Measurements from ENCODE around the gene KIAA0408. TPM values are rescaled to one million over a fixed set of nuclear protein-coding genes. Genes with fewer than 3 reads are reported as not detected.

The KIAA0408 gene
- 1 to 10 TPM; 6.0 to 6.5 TPM for total RNA-seq

DNA sequence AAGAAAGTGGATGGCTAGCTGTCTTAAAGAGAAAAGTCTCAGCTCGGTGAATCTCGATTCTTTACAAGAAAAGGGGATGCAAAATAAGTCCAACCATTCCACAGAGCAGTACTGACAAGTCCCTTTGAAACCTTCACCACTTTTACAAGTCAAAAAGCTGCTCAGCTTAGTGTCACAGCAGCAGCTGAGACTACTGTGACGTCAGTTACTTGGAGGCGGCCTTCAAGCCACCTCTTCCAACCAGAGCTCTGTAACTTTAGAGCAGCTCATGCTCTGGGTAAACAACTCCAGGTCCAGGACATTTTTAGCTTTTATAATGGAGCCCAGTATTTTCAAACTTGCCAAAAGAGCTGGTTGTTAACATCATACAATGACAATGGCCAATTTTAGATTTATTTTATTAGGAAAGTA, at the start of gene KIAA0408:
Gene KIAA0408, minus strand, starts transcription at position 159 of the 411 bp plus-strand sequence. CDS start 5,408 bp downstream, outside the sequence.
- H3K27me3 Mint-ChIP-seq, result no peaks in the 10 kb centered on the region
- DNase-seq, result no peak
- no peak within 1 kb of the TSS for H3K4me3 Mint-ChIP-seq
- no peak within 1 kb of the TSS for H3K27ac Mint-ChIP-seq
- no peaks in the 10 kb centered on the region for H3K36me3 Mint-ChIP-seq
- CTCF ChIA-PET, result interaction anchor here (0.8 to 1.3 kb wide), 4 partner anchors 15 to 79 kb away, joined by 3 to 9 read pairs (median 3); no protein-coding TSS in a partner anchor
- no peaks in the 10 kb centered on the region for H3K9me3 Mint-ChIP-seq
- POLR2A ChIA-PET, result no interaction called here
- H3K4me1 Mint-ChIP-seq (ENCODE audit: low read depth), result peaks cover 2% of the 10 kb centered on the region
- intact Hi-C loops (cut with micrococcal nuclease), result no loop called here

- CTCF ChIA-PET, result interaction anchor here (0.7 to 3.1 kb wide), 2 partner anchors 9 to 471 kb away, joined by 3 to 18 read pairs; no protein-coding TSS in a partner anchor
- no peaks in the 10 kb centered on the region for H3K4me1 Mint-ChIP-seq (ENCODE audit: low read depth)
- H3K4me3 Mint-ChIP-seq, result no peak overlapping the region
- intact Hi-C loops (cut with micrococcal nuclease), result no loop called here
- no peak overlapping the region for H3K27ac Mint-ChIP-seq
- DNase-seq, result no peak
- POLR2A ChIA-PET, result interaction anchor here (1.9 kb wide), 1 partner anchor 12 kb away, joined by 4 read pairs; the partner anchor contains the start of gene MTCL3
- H3K27me3 Mint-ChIP-seq, result no peaks in the 10 kb centered on the region
- peaks cover 15% of the 10 kb centered on the region for H3K36me3 Mint-ChIP-seq
- no peaks in the 10 kb centered on the region for H3K9me3 Mint-ChIP-seq
Observed at GRCh38 chr6:127506894-127507293, 47.7 kb upstream of the KIAA0408 start.

DNA sequence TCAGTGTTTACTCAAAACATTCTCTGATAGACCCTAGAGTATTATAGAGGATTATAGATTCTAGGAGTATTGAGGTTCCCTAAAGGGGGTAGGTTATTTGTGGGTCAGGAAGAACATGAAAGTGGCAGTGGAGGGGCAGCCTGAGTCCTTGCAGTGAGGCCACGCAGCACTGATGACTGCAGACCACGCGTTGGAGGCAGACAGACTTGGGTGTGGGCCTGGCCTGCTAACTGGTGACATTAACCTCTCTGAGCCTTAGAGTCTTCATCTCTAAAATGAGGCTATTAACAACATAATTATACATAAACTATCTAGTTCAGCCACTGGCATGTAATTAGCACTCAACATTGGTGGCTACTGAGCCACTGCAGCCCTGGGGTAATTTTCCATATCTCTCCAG, 43.8 kb upstream of the KIAA0408 start:
- Mint-ChIP-seq H3K27ac (no peak overlapping the region), H3K4me1 (ENCODE audit: low read depth) (no peaks in the 10 kb centered on the region), H3K27me3 (no peaks in the 10 kb centered on the region), H3K36me3 (no peaks in the 10 kb centered on the region), H3K9me3 (no peaks in the 10 kb centered on the region), H3K4me3 (no peak overlapping the region)
- no peak for DNase-seq
- POLR2A ChIA-PET, result interaction anchor here (1.2 kb wide), 1 partner anchor 12 kb away, joined by 4 read pairs; no protein-coding TSS in a partner anchor
- intact Hi-C loops (cut with micrococcal nuclease), result no loop called here
- CTCF ChIA-PET, result interaction anchor here (0.6 to 2.2 kb wide), 2 partner anchors 14 to 206 kb away, joined by 3 to 9 read pairs; no protein-coding TSS in a partner anchor

GRCh38 chr6:127497410-127497809, 38.2 kb upstream of the KIAA0408 start:
- Mint-ChIP-seq H3K27me3 (no peaks in the 10 kb centered on the region), H3K27ac (no peak overlapping the region), H3K9me3 (no peaks in the 10 kb centered on the region), H3K4me1 (ENCODE audit: low read depth) (no peaks in the 10 kb centered on the region), H3K36me3 (no peaks in the 10 kb centered on the region), H3K4me3 (no peak overlapping the region)
- intact Hi-C loops (cut with micrococcal nuclease), result no loop called here
- CTCF ChIA-PET, result interaction anchor here (0.8 to 1.0 kb wide), 2 partner anchors 19 to 42 kb away, joined by 3 to 4 read pairs; no protein-coding TSS in a partner anchor
- POLR2A ChIA-PET, result no interaction called here
- DNase-seq, result no peak

GRCh38 chr6:127496471-127496870, 37.3 kb upstream of the KIAA0408 start:
- CTCF ChIA-PET, result interaction anchor here (0.8 to 14.1 kb wide), 3 partner anchors 20 to 43 kb away, joined by 3 to 163 read pairs (median 4); partner anchors contain the start of gene MTCL3

DNA sequence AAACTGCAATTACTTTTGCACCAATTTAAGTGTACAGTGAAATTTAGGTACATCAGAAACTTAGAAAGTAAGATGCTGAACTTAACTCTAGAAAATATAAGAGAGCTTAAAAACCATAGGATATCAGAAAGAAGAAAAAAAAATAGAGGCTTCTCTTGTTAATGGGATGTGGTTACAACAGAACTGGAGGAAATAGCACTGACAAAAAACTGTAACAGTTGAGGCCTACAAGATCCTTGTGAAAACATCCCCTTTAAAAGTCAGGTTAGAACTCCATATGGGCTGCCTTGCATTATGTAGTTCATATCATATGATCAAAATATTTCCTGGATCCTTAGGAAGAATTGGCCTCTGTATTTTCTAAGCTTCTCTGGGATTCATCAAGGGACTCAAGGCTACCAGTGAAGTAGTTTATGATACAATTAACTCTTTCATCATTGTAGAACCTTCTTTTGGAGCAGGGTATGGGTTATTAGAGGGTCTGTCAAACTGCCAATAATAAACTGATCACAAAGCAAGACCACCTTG, 35.1 kb upstream of the KIAA0408 start:
- Mint-ChIP-seq H3K9me3 (no peaks in the 10 kb centered on the region), H3K4me3 (no peak overlapping the region), H3K27me3 (no peaks in the 10 kb centered on the region), H3K36me3 (peaks cover 6% of the 10 kb centered on the region), H3K4me1 (ENCODE audit: low read depth) (peaks cover 4% of the 10 kb centered on the region), H3K27ac (no peak overlapping the region)
- ChIA-PET POLR2A (no interaction called here), CTCF (interaction anchor here (0.6 to 14.1 kb wide), 2 partner anchors 23 to 46 kb away, joined by 3 to 163 read pairs; partner anchors contain the start of gene MTCL3)
- no peak for DNase-seq
- intact Hi-C loops (cut with micrococcal nuclease), result no loop called here

More at GRCh38 chr6:127496471-127496870, 37.3 kb upstream of the KIAA0408 start:
- H3K4me3 Mint-ChIP-seq, result no peak overlapping the region
- no peaks in the 10 kb centered on the region for H3K4me1 Mint-ChIP-seq (ENCODE audit: low read depth)
- POLR2A ChIA-PET, result no interaction called here
- H3K27me3 Mint-ChIP-seq, result no peaks in the 10 kb centered on the region
- intact Hi-C loops (cut with micrococcal nuclease), result no loop called here
- no peak for DNase-seq
- H3K9me3 Mint-ChIP-seq, result no peaks in the 10 kb centered on the region
- H3K36me3 Mint-ChIP-seq, result no peaks in the 10 kb centered on the region
- H3K27ac Mint-ChIP-seq, result no peak overlapping the region

- no peak for DNase-seq
- ChIA-PET POLR2A (no interaction called here), CTCF (interaction anchor here (14.1 kb wide), 1 partner anchor 28 kb away, joined by 163 read pairs; the partner anchor contains the start of gene MTCL3)
- intact Hi-C loops (cut with micrococcal nuclease), result loop anchor here (10.0 kb wide), 1 partner anchor 246 kb away; no protein-coding TSS in a partner anchor
- Mint-ChIP-seq H3K36me3 (peaks cover 10% of the 10 kb centered on the region), H3K27ac (no peak overlapping the region), H3K27me3 (no peaks in the 10 kb centered on the region), H3K9me3 (peaks cover 8% of the 10 kb centered on the region), H3K4me1 (ENCODE audit: low read depth) (peaks cover 21% of the 10 kb centered on the region), H3K4me3 (no peak overlapping the region)
Observed at GRCh38 chr6:127489248-127489647, 30.1 kb upstream of the KIAA0408 start.

GRCh38 chr6:127486934-127487333, 27.7 kb upstream of the KIAA0408 start:
- no peak for DNase-seq
- intact Hi-C loops (cut with micrococcal nuclease), result loop anchor here (10.0 kb wide), 1 partner anchor 248 kb away; no protein-coding TSS in a partner anchor
- peaks cover 31% of the 10 kb centered on the region for H3K4me1 Mint-ChIP-seq (ENCODE audit: low read depth)
- ChIA-PET CTCF (interaction anchor here (14.1 kb wide), 1 partner anchor 30 kb away, joined by 163 read pairs; the partner anchor contains the start of gene MTCL3), POLR2A (no interaction called here)
- H3K27ac Mint-ChIP-seq, result no peak overlapping the region
- H3K9me3 Mint-ChIP-seq, result peaks cover 8% of the 10 kb centered on the region
- no peaks in the 10 kb centered on the region for H3K27me3 Mint-ChIP-seq
- no peak overlapping the region for H3K4me3 Mint-ChIP-seq
- H3K36me3 Mint-ChIP-seq, result peaks cover 15% of the 10 kb centered on the region

- POLR2A ChIA-PET, result interaction anchor here (1.0 to 2.3 kb wide), 5 partner anchors 15 to 64 kb away, joined by 3 to 21 read pairs (median 4); partner anchors contain the start of gene MTCL3
- intact Hi-C loops (cut with micrococcal nuclease), result loop anchor here (1.0 to 10.0 kb wide), 7 partner anchors 32 to 250 kb away; partner anchors contain the start of gene RNF146
- Mint-ChIP-seq H3K9me3 (peaks cover 8% of the 10 kb centered on the region), H3K27me3 (no peaks in the 10 kb centered on the region), H3K4me1 (ENCODE audit: low read depth) (peaks cover 28% of the 10 kb centered on the region), H3K36me3 (peaks cover 13% of the 10 kb centered on the region), H3K27ac (peak overlapping the region; percentile 68), H3K4me3 (no peak overlapping the region)
- CTCF ChIA-PET, result interaction anchor here (1.0 to 14.1 kb wide), 5 partner anchors 18 to 218 kb away, joined by 3 to 163 read pairs (median 6); partner anchors contain the start of genes MTCL3 and RNF146
- DNase-seq, result no peak
Observed at GRCh38 chr6:127484212-127484863, 25.1 kb upstream of the KIAA0408 start.

- ChIA-PET CTCF (interaction anchor here (0.8 to 14.1 kb wide), 9 partner anchors 16 to 217 kb away, joined by 3 to 163 read pairs (median 5); partner anchors contain the start of genes MTCL3 and RNF146), POLR2A (interaction anchor here (1.1 to 2.3 kb wide), 4 partner anchors 15 to 63 kb away, joined by 3 to 21 read pairs (median 8); partner anchors contain the start of gene MTCL3)
- intact Hi-C loops (cut with micrococcal nuclease), result loop anchor here (1.0 to 10.0 kb wide), 7 partner anchors 33 to 251 kb away; partner anchors contain the start of gene RNF146
- H3K9me3 Mint-ChIP-seq, result peaks cover 8% of the 10 kb centered on the region
- peak overlapping the region; percentile 68 for H3K27ac Mint-ChIP-seq
- peak overlapping the region; percentile 31 for H3K4me3 Mint-ChIP-seq
- H3K27me3 Mint-ChIP-seq, result no peaks in the 10 kb centered on the region
- DNase-seq, result no peak
- H3K36me3 Mint-ChIP-seq, result peaks cover 13% of the 10 kb centered on the region
- H3K4me1 Mint-ChIP-seq (ENCODE audit: low read depth), result peaks cover 28% of the 10 kb centered on the region
Observed at GRCh38 chr6:127483399-127484055, 24.3 kb upstream of the KIAA0408 start.

- no peaks in the 10 kb centered on the region for H3K27me3 Mint-ChIP-seq
- CTCF ChIA-PET, result interaction anchor here (0.6 to 14.1 kb wide), 3 partner anchors 17 to 35 kb away, joined by 3 to 163 read pairs (median 5); partner anchors contain the start of gene MTCL3
Observed at GRCh38 chr6:127482325-127482724, 23.1 kb upstream of the KIAA0408 start.

More at GRCh38 chr6:127482325-127482724, 23.1 kb upstream of the KIAA0408 start:
- Mint-ChIP-seq H3K36me3 (peaks cover 20% of the 10 kb centered on the region), H3K4me1 (ENCODE audit: low read depth) (peaks cover 28% of the 10 kb centered on the region), H3K9me3 (peaks cover 8% of the 10 kb centered on the region), H3K27ac (no peak overlapping the region), H3K4me3 (no peak overlapping the region)
- DNase-seq, result no peak
- POLR2A ChIA-PET, result no interaction called here
- intact Hi-C loops (cut with micrococcal nuclease), result loop anchor here (10.0 kb wide), 1 partner anchor 252 kb away; no protein-coding TSS in a partner anchor

Measured in activated CD4-positive, alpha-beta memory T cell treated with anti-CD3 and anti-CD28 coated beads for 36 hours (primary cell).